AG10803 (cell line): ENCODE measurements around the gene NBPF15.
"Not testable (repeated sequence)": the region's sequence is repeated elsewhere in the genome, so short reads cannot be mapped to it uniquely, and the experiment has no call there.

Experiments used
- DNase-seq: peaks from one replicate; pipeline ENCODE4 v3.0.0; 2010; ENCODE audit warnings: low read depth
- H3K4me3 ChIP-seq: 2 replicates; pipeline ENCODE4 v1.5.1; 2011; ENCODE audit warnings: mild to moderate bottlenecking, low read length, control low read depth

NBPF15 gene

DNA sequence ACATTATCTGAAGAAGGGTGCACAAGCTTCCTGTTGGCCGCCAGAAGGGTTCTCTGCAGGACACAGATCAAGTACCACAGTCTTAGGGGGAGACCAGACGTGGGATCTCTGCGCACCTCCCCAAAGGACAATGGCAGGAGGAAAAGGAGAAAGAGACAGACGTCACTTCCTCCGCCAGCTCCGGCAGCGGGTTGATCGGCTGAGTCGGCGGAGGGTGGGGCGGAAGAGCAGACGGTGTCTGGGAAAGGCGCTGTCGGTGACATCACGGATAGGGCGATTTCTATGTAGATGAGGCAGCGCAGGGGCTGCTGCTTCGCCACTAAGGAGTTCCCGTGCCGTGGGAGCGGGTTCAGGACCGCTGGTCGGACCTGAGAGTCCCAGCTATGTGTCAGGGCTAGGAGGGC, 49.4 kb downstream of the NBPF15 start:
- H3K4me3 ChIP-seq, result peak overlapping the region; percentile 70
- DNase-seq, result peak; percentile 81

GRCh38 chr1:144402807-144403206, 58.7 kb downstream of the NBPF15 start:
- not testable (repeated sequence) for H3K4me3 ChIP-seq, DNase-seq

DNA sequence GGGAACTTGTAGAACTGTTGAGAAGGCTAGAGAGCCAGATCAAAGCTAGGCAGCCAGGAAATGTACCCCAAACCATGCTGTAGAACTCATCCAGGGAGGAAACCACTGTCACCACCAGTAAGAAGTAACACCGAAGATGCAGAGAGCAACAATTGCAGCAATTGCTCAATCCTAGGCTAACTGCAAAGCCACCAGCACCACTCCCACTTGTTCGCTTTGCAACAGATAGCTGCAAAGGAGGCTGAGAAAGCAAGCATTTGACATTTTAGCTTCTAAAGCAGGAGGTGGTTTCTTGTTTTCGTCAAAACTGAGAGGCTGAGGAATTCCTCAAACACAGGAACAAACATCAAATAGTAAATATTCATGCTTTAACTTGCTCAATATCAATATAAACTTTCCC, 89.8 kb downstream of the NBPF15 start:
- H3K4me3 ChIP-seq, DNase-seq: not testable (repeated sequence)
